Smooth muscle cell (in vitro differentiated cells): ENCODE results near the gene UCN2. TPM values are rescaled to one million over a fixed set of nuclear protein-coding genes. Genes with fewer than 3 reads are reported as not detected.

Source experiments
- DNase-seq: peaks from one replicate; lab custom pipeline; 2025; ENCODE audit not compliant: unreplicated experiment; lab: John Stamatoyannopoulos, UW
- H2AFZ ChIP-seq: fragments of 200-600 bp; sonication (generic); 2 replicates; pipeline ENCODE4 v1.6.0; 2016; ENCODE audit warnings: antibody characterized with exemption, low read depth, mild to moderate bottlenecking
- H3F3A ChIP-seq: fragments of 200-600 bp; sonication (generic); 2 replicates; pipeline ENCODE4 v1.6.0; 2017; ENCODE audit warnings: antibody characterized with exemption, low read depth
- H3K27ac ChIP-seq: fragments of 200-600 bp; sonication (generic); 2 replicates; pipeline ENCODE4 v1.5.1; 2016; ENCODE audit warnings: low read depth, mild to moderate bottlenecking
- H3K27me3 ChIP-seq: fragments of 200-600 bp; sonication (generic); 2 replicates; pipeline ENCODE4 v1.6.1; 2016; ENCODE audit warnings: low read depth, mild to moderate bottlenecking
- H3K36me3 ChIP-seq: fragments of 200-600 bp; sonication (generic); 2 replicates; pipeline ENCODE4 v1.5.1; 2016; ENCODE audit warnings: low read depth
- H3K4me1 ChIP-seq: fragments of 200-600 bp; sonication (generic); 2 replicates; pipeline ENCODE4 v1.5.1; 2016; ENCODE audit warnings: low read depth
- H3K4me2 ChIP-seq: fragments of 200-600 bp; sonication (generic); 2 replicates; pipeline ENCODE4 v1.6.0; 2016; ENCODE audit warnings: mild to moderate bottlenecking
- H3K4me3 ChIP-seq: fragments of 200-600 bp; sonication (generic); 2 replicates; pipeline ENCODE4 v1.5.1; 2016; ENCODE audit warnings: mild to moderate bottlenecking
- H3K79me2 ChIP-seq: fragments of 200-600 bp; sonication (generic); 2 replicates; pipeline ENCODE4 v1.6.0; 2016; ENCODE audit warnings: low read depth, mild to moderate bottlenecking
- H3K9ac ChIP-seq: fragments of 200-600 bp; sonication (generic); 2 replicates; pipeline ENCODE4 v1.6.0; 2016; ENCODE audit warnings: low read depth
- H3K9me3 ChIP-seq: fragments of 200-600 bp; sonication (generic); replicated peaks from 2 replicates; pipeline ENCODE4 v1.5.1; 2016; ENCODE audit warnings: low read depth
- H4K20me1 ChIP-seq: fragments of 200-600 bp; sonication (generic); 2 replicates; pipeline ENCODE4 v1.6.0; 2016; ENCODE audit warnings: low read depth
- CTCF ChIP-seq: fragments of 200-600 bp; sonication (generic); IDR thresholded peaks from 2 replicates; pipeline ENCODE4 v1.5.1; 2017; ENCODE audit warnings: borderline replicate concordance, mild to moderate bottlenecking, antibody characterized with exemption; ENCODE audit not compliant: insufficient read depth, poor library complexity, severe bottlenecking
- WGBS: methylation state at CpG from one replicate; pipeline ENCODE4 v1.1.7; 2016; ENCODE audit warnings: low lambda C conversion rate; 5-methylcytosine and 5-hydroxymethylcytosine counted together
- polyA plus RNA-seq: library from polyadenylated mRNA; unstranded; fragments of >200 nt; fragmentation: Nextera tagmentation; extraction: Ambion mirVana; gene quantifications from 2 replicates; pipeline ENCODE4 v1.2.1, GENCODE V29; 2016
- total RNA-seq: library from RNA; depleted of rRNA; stranded (reverse); fragments of >200 nt; gene quantifications from 2 replicates; pipeline ENCODE4 v1.2.3, GENCODE V29; 2014

UCN2 gene
- total and polyA plus RNA-seq, 2 experiments from 2014 or later: 4.3 to 7.0 TPM

DNA sequence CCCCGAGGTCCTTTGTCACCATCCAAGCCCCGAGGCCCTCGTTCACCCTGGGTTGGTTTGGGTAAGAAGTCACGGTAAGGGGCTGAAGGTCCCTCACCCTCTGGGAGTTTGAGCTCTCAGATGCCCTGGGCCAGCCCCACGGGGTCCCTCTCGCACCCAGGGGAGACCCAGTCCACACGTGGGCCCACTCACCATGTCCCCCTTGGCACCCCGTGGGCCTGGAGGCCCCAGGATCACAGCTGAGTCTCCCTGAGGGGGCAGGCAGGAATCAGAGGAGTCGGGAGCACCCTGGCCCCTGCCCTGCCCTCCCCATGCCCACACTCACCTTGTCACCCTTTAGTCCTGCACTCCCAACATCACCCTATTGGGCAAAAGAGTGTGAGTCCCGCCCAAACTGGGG is 5.8 kb upstream of the UCN2 start:
- Histone ChIP-seq H2AFZ (no peak overlapping the region), H3K4me1 (no peaks in the 10 kb centered on the region), H3K36me3 (no peaks in the 10 kb centered on the region), H3K27ac (no peak overlapping the region), H3K9me3 (no peaks in the 10 kb centered on the region), H3K79me2 (no peaks in the 10 kb centered on the region), H3K9ac (no peak overlapping the region), H3K4me3 (no peak overlapping the region), H3K4me2 (no peak overlapping the region), H3F3A (peaks cover 5% of the 10 kb centered on the region), H4K20me1 (no peaks in the 10 kb centered on the region), H3K27me3 (no peaks in the 10 kb centered on the region)
- no peak for DNase-seq
- no peak for TF ChIP-seq CTCF
- WGBS: 93% methylated on average over 10 of the region's 10 CpGs

DNA sequence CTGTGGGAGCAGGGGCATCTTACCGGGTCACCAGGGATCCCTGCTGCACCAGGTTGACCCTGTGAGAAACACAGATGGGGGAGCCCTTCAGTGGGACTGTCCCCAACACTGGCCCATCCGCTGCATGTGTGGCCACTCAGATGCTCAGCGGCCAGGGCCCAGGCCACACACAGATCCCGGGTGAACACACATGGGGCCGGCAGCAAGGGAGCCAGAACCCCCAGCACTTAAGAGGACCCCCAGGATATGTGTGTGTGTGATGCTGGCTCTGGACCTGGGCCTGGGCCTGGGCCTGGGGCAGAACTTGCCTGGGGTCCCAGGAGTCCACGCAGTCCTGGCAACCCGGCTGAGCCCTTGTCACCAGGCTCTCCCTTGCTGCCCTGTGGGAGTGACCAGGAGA is 4.9 kb upstream of the UCN2 start:
- peaks cover 4% of the 10 kb centered on the region for H3K4me1 ChIP-seq
- no peak overlapping the region for H3K4me3 ChIP-seq
- peaks cover 5% of the 10 kb centered on the region for H3F3A ChIP-seq
- TF ChIP-seq CTCF: no peak
- DNase-seq: no peak
- H4K20me1 ChIP-seq: no peaks in the 10 kb centered on the region
- no peaks in the 10 kb centered on the region for H3K27me3 ChIP-seq
- H3K79me2 ChIP-seq: no peaks in the 10 kb centered on the region
- no peaks in the 10 kb centered on the region for H3K9me3 ChIP-seq
- no peak overlapping the region for H3K9ac ChIP-seq
- no peak overlapping the region for H2AFZ ChIP-seq
- 96% methylated on average over 7 of the region's 7 CpGs for WGBS
- H3K36me3 ChIP-seq: no peaks in the 10 kb centered on the region
- H3K27ac ChIP-seq: no peak overlapping the region
- H3K4me2 ChIP-seq: no peak overlapping the region

GRCh38 chr3:48567500-48567899 is 3.9 kb upstream of the UCN2 start:
- no peak overlapping the region for H3K27ac ChIP-seq
- H3K9me3 ChIP-seq: no peaks in the 10 kb centered on the region
- no peaks in the 10 kb centered on the region for H3K79me2 ChIP-seq
- H3K4me3 ChIP-seq: no peak overlapping the region
- no peaks in the 10 kb centered on the region for H4K20me1 ChIP-seq
- H3K4me2 ChIP-seq: no peak overlapping the region
- no peaks in the 10 kb centered on the region for H3K36me3 ChIP-seq
- no peak for DNase-seq
- no peak overlapping the region for H2AFZ ChIP-seq
- H3K27me3 ChIP-seq: no peaks in the 10 kb centered on the region
- WGBS: 97% methylated on average over 10 of the region's 11 CpGs
- H3F3A ChIP-seq: peaks cover 5% of the 10 kb centered on the region
- peaks cover 12% of the 10 kb centered on the region for H3K4me1 ChIP-seq
- no peak overlapping the region for H3K9ac ChIP-seq
- no peak for TF ChIP-seq CTCF

- H3K36me3 ChIP-seq: no peaks in the 10 kb centered on the region
- no peak for DNase-seq
- peaks cover 5% of the 10 kb centered on the region for H3F3A ChIP-seq
- no peak overlapping the region for H3K27ac ChIP-seq
- WGBS: 94% methylated on average over 4 of the region's 5 CpGs
- no peak for TF ChIP-seq CTCF
- H3K27me3 ChIP-seq: no peaks in the 10 kb centered on the region
- no peak overlapping the region for H3K4me2 ChIP-seq
- peaks cover 12% of the 10 kb centered on the region for H3K4me1 ChIP-seq
- H3K4me3 ChIP-seq: no peak overlapping the region
- no peaks in the 10 kb centered on the region for H3K79me2 ChIP-seq
- no peak overlapping the region for H2AFZ ChIP-seq
- H4K20me1 ChIP-seq: no peaks in the 10 kb centered on the region
- no peak overlapping the region for H3K9ac ChIP-seq
- no peaks in the 10 kb centered on the region for H3K9me3 ChIP-seq
Observed at GRCh38 chr3:48567090-48567489, 3.5 kb upstream of the UCN2 start.
